Hematopoietic multipotent progenitor cell treated with erythropoietin and hydrocortisone succinate and interleukin-3 and kit ligand, for 17 days (in vitro differentiated cells): ENCODE data around the gene SCNN1A.
"Not testable (repeated sequence)": the region's sequence is repeated elsewhere in the genome, so short reads cannot be mapped to it uniquely, and the experiment has no call there.

Experiments
- DNase-seq: peaks from one replicate; pipeline ENCODE4 v3.0.0-alpha.2; 2015; ENCODE audit warnings: low spot score

Gene SCNN1A

GRCh38 chr12:6347367-6348338, 27.7 kb downstream of the SCNN1A start:
- DNase-seq = no peak

- DNase-seq = no peak
Measured at GRCh38 chr12:6346942-6347341, 28.4 kb downstream of the SCNN1A start.

GRCh38 chr12:6346235-6346832, 29.0 kb downstream of the SCNN1A start:
- DNase-seq = no peak

- peak; percentile 23 for DNase-seq
Measured at GRCh38 chr12:6345319-6346091, 29.9 kb downstream of the SCNN1A start.

GRCh38 chr12:6344101-6344660, 31.2 kb downstream of the SCNN1A start:
- DNase-seq = not testable (repeated sequence)

- DNase-seq = no peak
Measured at GRCh38 chr12:6343518-6343917, 31.8 kb downstream of the SCNN1A start.

- no peak for DNase-seq
Measured at GRCh38 chr12:6342140-6342889, 33.0 kb downstream of the SCNN1A start.

- no peak for DNase-seq
Measured at GRCh38 chr12:6341417-6342139, 33.8 kb downstream of the SCNN1A start, which contains the start of gene TNFRSF1A. Gene TNFRSF1A, minus strand, starts transcription at chr12:6342076. Its CDS starts 262 bp downstream, at chr12:6341814.

GRCh38 chr12:6340745-6341416, 34.5 kb downstream of the SCNN1A start:
- no peak for DNase-seq

- DNase-seq = no peak
Measured at GRCh38 chr12:6340032-6340638, 35.2 kb downstream of the SCNN1A start.

- no peak for DNase-seq
Measured at GRCh38 chr12:6338955-6339354, 36.4 kb downstream of the SCNN1A start.

GRCh38 chr12:6338536-6338935, 36.8 kb downstream of the SCNN1A start:
- DNase-seq = not testable (repeated sequence)

- no peak for DNase-seq
Measured at GRCh38 chr12:6337958-6338433, 37.4 kb downstream of the SCNN1A start.

GRCh38 chr12:6336889-6337853, 38.2 kb downstream of the SCNN1A start:
- no peak for DNase-seq

- DNase-seq = peak; percentile 39
Measured at GRCh38 chr12:6336079-6336888, 39.1 kb downstream of the SCNN1A start.

GRCh38 chr12:6335451-6336078, 39.8 kb downstream of the SCNN1A start:
- no peak for DNase-seq

GRCh38 chr12:6334940-6335450, 40.4 kb downstream of the SCNN1A start:
- no peak for DNase-seq
